Loucy (cell line): ENCODE data around the gene CLMN.

Source experiments
- EZH2phosphoT487 ChIP-seq: fragments of 200-600 bp; IDR thresholded peaks from 2 replicates; pipeline ENCODE4 v1.6.1; 2018; ENCODE audit warnings: antibody characterized with exemption, mild to moderate bottlenecking, moderate library complexity, borderline replicate concordance
- TF ChIP-seq, protein P1 (sequence below): fragments of 200-600 bp; sonication (generic); conservative IDR thresholded peaks from 2 replicates; pipeline ENCODE4 v1.5.1; 2014; ENCODE audit warnings: mild to moderate bottlenecking, antibody characterized with exemption, low read length

DNA sequence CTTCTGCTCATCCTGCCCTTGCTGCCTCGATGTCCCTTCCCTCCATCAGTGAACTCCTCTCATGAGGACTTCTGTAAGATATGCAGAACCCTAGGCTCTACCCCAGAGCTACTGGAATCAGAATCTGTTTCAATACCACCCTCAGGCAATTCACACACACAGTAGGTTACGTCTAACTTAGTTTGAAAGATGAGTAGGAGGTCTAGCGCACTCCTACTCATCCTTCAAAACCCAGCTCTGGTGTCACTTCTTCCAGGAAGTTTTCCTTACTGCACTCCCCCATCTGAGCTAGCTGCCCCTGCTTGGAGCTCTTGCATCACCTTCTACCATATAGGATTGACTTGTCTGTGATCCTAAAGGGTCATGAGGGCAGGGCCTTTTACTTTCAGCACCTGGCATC is 105.9 kb downstream of the CLMN start:
- TF ChIP-seq, protein P1, sequence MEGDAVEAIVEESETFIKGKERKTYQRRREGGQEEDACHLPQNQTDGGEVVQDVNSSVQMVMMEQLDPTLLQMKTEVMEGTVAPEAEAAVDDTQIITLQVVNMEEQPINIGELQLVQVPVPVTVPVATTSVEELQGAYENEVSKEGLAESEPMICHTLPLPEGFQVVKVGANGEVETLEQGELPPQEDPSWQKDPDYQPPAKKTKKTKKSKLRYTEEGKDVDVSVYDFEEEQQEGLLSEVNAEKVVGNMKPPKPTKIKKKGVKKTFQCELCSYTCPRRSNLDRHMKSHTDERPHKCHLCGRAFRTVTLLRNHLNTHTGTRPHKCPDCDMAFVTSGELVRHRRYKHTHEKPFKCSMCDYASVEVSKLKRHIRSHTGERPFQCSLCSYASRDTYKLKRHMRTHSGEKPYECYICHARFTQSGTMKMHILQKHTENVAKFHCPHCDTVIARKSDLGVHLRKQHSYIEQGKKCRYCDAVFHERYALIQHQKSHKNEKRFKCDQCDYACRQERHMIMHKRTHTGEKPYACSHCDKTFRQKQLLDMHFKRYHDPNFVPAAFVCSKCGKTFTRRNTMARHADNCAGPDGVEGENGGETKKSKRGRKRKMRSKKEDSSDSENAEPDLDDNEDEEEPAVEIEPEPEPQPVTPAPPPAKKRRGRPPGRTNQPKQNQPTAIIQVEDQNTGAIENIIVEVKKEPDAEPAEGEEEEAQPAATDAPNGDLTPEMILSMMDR, result no peak
- TF ChIP-seq EZH2phosphoT487, result no peak
